GM21786 (cell line): ENCODE data around the gene ZFPL1.

Experiments
- ATAC-seq: cut with Tn5 transposase; IDR thresholded peaks from one replicate; pipeline ENCODE4 v1.9.1; 2021; ENCODE audit not compliant: unreplicated experiment

ZFPL1 gene

DNA sequence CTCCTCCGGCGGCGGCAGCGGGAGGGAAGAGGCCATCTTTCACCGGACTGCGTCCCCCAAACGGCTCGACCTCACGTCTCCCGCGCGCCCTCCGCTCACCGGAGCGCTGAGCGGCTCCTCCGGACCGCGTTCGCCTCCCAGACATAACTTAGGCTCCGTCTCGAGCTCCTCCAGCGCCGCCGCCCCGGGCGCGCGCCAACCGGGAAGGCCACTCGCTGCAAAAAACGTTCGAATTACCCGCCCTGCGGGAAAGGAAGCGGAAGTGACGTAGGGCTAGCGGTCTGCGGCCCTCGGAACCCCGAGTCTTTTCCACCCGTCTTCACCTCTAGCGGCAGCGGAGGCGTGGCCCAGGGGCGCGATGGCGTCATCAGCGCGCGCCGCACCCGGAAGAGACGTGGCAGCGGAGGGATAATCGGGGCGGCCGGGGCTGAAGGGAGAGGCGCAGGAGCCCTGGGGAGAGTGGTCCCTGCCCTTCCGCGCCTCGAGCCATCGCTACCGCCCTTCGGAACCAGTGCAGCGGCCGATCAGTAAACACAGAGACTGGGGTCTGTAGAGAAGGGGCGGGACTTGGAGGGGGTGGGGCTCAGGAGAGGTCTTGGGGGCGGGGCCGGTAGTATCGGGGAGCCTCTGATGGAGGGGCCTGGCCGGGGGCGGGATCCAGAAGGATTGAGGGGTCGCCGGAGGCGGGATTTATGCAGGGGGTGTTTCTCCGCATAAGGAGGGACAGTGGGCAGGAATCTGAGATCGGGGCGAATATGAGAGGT is at the start of gene ZFPL1, which contains the start of gene CDCA5:
ZFPL1 (plus strand) TSS at position 389 of the 764 bp plus-strand sequence. CDS start 477 bp downstream, outside the sequence.
CDCA5 (minus strand) TSS at position 207 of the 764 bp plus-strand sequence; CDS start at position 145, 62 bp downstream.
- peak; percentile 81 for ATAC-seq

DNA sequence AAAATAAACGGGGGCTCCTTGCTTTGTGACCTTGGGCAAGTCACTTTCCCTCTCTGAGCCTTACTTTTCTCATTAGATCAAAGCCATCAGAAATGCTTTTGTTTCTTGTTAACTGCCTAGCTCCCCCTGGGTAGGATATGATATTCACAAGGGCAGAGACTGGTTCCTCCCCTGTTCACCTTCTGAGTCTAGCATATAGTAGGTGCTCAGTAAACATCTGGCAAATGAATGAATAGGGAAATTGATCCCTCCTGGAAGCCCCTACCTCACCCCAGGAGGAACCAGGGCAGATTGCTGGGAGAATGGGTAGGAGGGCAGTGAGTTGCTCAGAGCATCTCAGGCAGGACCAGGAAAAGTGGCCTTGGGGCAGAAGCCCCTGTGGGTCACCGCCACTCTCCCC is 49.6 kb upstream of the ZFPL1 start:
- ATAC-seq, result no peak

DNA sequence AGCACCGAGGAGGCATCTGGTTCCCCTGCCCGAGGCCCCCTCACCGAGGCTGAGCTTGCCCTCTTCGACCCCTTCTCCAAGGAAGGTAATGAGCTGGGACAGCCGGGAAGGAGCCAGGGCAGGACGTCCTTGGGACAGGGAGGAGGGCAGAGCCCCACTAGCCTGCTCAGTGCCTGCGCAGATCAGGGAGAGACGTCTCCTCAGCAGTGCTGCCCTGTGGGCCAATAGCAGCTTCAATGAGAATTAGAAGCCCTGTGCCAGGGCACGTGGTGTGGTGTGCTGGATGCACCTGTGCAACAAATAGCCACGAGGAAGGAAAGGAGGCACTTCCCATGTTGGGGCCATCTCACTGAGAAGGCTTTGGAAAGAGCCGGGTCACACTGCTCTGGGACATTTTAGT is 48.4 kb upstream of the ZFPL1 start:
- ATAC-seq, result no peak

DNA sequence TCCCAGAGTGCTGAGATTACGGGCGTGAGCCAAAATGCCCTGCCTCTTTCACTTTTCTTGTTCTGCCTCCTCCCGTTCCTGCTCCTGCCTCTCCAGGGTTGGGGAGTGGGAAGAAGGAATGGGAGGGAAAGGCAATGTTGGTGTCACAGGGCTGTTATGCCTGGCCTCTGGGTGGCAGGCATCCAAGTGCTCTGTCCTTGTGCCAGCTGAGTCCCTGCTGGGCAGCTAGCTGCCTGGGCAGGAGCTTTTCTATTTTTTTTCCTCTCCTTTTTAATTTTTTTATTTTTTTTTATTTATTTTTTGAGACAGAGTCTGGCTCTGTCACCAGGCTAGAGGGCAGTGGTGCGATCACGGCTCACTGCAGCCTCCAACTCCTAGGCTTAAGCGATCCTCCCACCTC is 47.1 kb upstream of the ZFPL1 start:
- no peak for ATAC-seq

DNA sequence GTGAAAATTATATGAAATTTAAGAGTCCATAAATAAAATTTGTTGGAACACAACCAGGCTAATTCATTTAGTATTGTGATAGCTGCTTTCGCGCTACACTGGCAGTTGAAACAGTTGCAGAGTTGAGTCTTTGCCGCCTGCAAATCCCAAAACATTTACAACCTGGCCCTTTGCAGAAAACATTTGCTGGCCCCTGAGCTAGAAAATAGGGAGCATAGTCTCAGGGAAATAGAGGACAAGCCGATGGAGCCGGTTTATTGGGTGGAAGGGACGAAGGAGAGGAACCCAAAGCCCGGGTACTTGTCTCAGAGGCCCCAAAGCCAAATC is 43.5 kb upstream of the ZFPL1 start:
- ATAC-seq, result no peak

DNA sequence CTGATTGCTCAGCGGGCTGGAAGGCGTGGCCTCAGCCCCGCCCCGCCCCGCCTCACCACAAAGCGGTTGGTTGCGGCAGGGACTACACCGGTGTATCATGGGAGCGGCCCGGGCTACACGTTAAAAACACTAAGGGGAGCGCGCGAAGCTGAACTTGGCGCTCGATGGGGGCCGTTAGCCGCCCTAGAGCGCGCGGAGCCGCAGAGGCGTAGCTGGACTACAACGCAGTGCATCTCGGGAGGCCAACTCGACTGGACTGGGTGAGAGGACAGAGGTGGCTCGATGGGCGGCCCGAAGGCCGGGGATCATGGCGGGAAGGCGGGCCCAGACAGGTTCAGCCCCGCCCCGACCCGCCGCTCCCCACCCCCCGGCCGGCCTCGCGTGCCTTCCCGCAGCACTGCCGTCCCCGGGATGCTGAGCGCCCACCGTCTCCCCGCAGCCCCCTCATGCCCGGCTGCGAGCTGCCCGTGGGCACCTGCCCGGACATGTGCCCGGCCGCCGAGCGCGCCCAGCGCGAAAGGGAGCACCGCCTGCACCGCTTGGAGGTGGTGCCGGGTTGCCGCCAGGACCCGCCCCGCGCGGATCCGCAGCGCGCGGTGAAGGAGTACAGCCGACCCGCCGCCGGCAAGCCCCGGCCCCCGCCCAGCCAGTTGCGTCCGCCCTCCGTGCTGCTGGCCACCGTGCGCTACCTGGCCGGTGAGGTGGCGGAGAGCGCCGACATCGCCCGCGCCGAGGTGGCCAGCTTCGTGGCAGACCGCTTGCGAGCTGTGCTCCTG is 43.0 kb upstream of the ZFPL1 start, which contains the start of gene SAC3D1:
SAC3D1 (plus strand) TSS at position 364 of the 776 bp plus-strand sequence; CDS start at position 447, 83 bp downstream.
- peak; percentile 89 for ATAC-seq

DNA sequence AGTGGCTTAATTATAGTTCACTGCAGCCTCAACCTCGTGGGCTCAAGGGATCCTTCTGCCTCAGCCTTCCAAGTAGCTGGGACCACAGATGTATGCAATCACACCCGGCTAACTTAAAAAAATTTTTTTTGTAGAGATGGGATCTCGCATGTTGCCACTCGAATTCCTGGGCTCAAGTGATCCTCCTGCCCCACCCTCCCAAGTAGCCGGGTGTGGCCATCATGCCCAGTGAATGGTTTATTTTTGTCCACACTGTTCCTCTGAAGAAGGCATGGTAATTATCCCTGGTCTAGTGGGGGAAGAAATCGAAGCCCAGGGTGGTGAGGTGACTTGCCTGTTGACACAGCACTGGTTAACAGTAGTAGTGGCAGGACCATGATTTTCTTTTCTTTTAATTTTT is 41.1 kb upstream of the ZFPL1 start:
- ATAC-seq, result no peak

DNA sequence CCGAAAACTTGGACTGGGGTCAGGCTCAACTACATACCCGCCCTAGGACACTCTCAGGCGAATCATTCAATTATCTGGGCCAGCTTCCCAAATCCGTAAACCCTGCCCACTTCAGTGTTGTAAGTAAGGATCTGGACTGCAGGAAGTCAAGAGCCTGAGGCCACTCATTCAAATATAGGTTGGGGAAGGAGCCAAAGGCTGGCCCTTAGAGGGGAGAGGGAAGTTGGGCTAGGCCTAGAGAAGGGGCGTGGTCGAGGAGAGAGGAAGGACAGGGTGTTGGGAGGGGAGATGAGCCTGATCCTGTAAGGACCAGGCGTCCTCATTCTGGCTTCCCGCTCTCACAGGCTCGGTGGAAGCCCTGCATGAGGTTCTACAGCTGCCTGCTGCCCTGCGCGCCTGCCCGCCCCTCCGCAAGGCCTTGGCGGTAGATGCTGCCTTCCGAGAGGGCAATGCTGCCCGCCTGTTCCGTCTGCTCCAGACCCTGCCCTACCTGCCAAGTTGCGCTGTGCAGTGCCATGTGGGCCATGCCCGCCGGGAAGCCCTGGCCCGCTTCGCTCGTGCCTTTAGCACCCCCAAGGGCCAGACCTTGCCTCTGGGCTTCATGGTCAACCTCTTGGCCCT is 40.0 kb upstream of the ZFPL1 start:
- ATAC-seq, result no peak

DNA sequence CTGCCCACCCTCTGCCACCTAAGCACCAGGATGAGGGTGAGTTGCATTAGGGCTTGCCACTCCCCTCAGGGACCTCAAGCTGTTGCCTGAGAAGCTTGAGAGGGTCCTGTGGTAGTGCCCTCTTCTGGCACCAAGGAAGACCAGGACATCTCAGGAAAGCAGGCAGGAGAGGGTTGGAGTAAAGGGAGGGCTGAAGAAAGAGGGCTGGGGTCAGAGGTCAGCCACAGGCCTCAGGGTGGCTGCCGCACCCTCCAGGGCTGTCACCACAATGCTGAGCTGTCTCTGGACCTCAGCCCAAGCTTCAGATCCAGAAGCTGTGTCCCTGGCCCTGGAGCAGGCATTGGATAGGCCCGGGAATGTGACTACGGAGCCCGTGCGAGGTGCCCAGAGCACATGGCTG is 39.0 kb upstream of the ZFPL1 start:
- ATAC-seq, result no peak

DNA sequence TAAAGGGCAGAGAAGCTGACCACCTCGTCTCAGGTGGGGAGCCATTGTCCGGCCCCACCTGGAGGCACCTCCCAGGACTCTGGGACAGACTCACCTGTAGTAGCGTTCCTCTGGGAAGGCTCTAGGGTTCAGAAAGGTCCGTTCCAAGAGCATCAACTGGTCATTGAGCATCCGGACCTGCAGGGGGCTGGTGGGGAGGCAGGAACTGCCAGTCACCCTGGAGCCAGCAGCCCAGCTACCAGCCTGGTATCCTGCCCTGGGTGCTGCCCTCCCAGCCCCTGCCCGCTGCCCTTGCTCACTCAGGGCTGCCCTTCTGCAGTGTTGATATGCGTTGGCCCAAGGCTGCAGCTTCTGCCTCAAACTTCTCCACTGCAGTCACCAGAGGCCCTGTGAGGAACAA is 38.3 kb upstream of the ZFPL1 start:
- ATAC-seq, result no peak

DNA sequence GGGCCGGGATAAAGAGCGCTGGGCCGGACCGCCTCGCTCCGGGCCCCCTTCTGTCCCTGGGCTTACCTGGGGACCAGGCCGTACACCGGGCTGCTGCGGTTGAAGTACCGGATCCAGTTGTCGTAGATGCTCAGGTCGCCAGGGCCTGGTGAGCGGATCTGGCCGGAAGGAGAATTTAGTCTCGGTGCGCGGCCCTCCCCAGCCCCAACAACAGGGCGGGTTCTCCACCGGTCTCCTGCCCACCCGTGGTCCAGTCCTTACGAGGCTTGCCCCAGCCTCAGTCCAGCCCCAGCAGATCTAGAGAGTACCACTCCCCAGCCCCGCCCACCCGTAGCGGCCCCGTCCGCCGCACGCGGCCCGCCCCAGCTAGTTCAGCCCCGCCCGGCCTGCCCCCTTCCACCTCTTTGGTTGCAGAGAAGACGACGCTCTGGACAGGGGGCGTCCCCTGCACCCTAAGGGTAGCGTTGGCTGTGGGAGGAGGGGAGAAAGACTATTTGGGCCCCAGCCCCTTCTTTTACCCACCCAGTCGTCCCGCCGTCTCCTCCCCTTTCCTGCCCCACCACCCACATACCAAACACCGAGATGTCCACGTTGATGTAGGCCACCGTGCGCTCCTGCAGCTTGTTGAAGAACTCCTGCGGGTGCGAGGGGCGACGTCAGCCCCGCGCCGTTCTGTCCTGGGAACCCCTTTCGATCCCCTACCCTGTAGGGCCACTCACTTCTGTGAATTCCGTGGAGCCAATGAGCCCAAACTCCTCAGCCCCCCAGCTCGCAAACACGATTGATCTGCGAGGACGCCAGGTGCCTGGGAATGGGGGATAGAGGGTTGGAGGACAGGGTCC is 36.2 kb upstream of the ZFPL1 start:
- ATAC-seq, result no peak

DNA sequence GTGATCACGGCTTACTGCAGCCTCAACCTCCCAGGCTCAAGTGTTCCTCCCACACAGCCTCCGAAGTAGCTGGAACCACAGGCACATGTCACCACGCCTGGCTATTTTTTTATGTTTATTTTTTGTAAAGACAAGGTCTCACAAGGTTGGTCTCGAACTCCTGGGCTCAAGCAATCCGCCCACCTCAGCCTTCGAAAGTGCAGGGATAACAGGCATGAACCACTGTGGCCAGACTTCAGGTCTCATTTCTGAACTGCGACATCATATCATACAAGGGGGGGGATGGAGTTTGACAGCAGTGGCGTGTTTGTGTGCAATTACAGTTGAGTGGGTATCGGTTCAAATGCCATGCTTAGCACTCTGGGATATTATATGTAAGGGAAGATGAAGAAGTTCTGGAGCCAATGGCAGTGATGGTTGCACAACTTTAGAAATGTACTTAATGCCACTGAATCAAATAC is 32.6 kb upstream of the ZFPL1 start:
- ATAC-seq, result no peak

DNA sequence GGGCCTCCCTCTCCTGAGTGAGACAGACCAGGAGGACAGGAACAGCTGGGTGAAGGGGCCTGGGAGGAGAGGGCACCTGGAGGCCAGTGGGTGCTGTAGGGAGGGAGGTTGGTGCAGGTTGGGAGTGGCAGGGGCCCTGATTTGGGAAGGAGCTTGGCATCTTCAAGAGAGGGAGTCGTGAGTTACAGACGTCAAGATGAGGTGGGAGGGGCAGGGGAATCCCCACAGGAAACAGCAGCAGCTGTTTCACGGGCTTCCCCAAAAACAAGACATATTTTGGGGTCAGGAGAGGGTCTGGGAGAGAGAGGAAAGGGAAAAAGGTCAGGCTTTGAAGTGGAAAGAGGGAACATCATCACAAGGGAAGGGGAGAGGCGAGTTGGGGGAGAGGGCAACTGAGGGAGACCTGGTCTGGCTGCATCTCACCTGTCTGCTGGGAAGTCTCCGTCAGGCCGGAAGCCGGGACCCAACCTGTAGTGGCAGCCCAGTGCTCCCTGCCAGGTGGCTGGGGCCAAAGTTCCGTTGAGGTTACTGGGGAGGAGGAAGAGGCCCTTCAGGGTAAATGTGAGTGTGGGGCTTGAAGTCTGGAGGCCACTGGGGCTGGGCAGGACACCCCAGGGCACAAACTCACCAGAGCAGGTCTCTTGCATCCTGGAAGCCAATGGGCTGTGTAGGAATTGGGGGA is 30.1 kb upstream of the ZFPL1 start:
- no peak for ATAC-seq

DNA sequence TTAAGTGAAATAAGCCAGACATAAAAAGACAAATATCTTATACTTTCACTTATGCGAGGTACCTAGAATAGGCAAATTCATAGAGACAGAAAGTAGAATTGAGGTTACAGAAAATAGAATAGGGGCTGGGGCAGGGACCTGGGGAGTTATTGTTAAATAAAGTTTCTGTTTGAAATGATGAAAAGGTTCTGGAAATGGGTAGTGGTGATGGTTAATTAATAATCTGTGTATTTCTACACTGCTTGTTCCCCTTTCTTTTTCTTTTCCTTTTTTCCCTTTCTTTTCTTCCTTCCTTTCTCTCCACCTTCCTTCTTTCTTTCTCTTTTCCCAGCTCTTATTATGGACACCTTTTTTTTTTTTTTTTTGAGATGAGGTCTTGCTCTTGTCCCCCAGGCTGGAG is 28.5 kb upstream of the ZFPL1 start:
- ATAC-seq, result no peak

DNA sequence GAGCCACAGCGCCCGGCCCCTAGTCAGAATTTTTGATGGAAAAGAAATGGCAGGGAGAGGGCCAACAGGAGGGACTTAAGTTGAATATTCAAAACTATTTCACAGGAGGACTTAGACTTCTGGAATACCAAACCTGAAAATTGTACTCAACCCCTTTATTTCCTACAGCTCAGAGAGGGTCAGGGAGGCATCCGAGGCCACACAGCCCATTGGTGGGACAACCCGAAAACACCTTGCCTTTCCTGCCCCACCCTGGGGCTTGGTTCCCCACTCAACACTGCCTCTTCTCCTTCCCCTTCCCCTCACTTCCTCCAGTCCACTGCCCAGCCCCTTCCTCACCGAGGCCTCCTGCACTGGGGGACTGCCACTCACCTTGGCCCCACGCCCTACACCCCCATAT is 27.0 kb upstream of the ZFPL1 start:
- ATAC-seq, result no peak

DNA sequence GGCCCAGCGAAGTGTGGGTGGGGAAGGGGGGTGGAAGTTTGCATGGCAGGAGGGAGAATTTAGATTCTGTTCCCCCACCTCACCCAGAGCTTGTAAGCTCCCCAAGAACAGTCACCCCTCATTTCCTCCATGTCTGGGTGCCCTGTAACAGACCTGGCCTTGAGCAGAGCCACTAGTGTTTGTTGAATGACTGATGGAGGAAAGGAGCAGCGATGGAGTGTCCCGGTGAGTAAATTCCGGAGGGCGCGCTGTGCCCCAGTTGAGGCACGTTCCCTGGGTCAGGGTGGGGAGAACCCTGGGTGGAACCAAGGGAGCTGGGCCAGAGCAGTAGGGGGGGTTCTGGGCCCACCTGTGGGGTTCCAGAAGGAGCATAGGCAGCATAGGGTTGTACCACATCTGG is 26.5 kb upstream of the ZFPL1 start:
- ATAC-seq, result no peak

DNA sequence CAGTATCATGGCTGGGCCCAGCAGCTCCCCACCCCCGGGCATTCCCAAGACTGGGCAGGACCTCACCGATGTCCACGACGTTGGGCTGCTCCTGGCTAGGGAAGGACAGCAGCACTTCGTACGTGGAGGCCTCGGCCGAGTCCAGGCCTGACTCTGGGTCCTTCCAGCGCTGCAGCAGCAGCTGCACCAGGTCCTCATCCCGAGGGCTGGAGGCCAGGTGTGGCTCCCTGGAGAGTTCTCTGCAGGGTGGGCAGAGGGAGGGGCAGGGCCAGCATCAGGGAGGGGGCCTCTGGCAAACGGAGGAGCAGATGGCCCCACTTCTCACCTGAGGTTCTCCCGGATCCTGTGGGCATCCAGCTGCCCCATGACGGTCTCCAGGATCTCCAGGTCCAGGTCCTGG is 26.0 kb upstream of the ZFPL1 start:
- ATAC-seq, result no peak

DNA sequence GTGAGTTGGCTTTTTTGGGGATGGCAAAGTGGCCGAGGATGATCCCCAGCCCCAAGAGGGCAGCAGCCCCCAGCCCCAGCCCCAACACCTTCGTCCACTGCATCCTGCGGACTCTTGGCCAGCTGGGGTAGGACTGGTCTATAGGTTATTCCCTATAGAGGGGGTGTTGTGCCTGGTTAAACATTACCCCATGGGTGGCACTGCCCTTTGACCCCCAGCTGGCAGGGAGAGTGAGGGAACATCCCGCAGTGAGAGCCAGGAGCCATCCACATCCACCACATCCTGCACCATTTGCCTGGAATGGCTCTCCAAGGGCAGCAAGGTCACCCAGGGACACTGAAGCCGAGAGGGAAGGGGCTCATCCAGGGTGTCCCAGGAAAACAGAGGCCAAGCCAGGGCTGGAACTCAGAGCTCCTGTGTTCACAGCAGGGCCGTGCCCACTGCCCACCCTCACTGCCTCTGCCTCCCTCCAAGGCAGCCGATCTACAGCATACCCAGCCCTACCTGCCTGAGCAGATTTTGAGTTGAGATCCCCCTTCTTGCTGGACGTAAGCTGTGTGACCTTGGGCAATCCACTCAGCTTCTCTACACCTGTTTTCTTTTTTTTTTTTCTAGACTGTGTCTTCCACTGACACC is 25.5 kb upstream of the ZFPL1 start, which contains the start of gene NAALADL1:
NAALADL1 (minus strand) TSS at position 135 of the 636 bp plus-strand sequence; CDS start at position 103, 32 bp downstream.
- no peak for ATAC-seq

DNA sequence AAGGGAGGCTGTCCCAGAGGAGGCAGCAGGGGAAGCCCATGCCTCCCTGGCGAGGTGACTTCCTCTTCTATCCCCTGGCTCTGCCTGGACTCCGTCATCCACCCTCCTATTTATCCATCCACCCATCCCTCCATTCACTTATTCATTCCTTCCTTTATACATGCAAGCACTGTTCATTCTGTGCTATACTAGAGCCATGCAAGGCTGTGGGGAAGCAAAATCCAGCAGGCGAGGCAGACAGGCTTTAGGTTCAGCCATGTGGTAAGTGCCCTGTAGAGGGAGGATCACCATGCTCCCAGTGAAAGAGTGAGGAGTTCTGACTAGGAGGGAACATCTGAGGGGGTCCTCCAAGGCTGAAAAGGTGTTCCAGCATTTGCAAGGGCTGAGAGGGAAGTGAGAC is 24.5 kb upstream of the ZFPL1 start:
- no peak for ATAC-seq
